Coronary artery (tissue), 2 donors: ENCODE data around the gene RICTOR.
"Not testable (repeated sequence)": the region's sequence is repeated elsewhere in the genome, so short reads cannot be mapped to it uniquely, and the experiment has no call there.

Experiments used
- DNase-seq: peaks from one replicate; pipeline ENCODE4 v3.0.0-alpha.2; 2017; ENCODE audit warnings: low spot score
- H3K27ac ChIP-seq, 2 donors: fragments of 200-600 bp; sonication (generic); one replicate each; pipeline ENCODE4 v1.5.1; 2016 to 2019
- H3K4me3 ChIP-seq: fragments of 200-600 bp; sonication (generic); 2 replicates; pipeline ENCODE4 v1.5.1; 2016; ENCODE audit warnings: mild to moderate bottlenecking, moderate library complexity
- TF ChIP-seq, protein P1 (sequence below): fragments of 200-600 bp; sonication (generic); IDR thresholded peaks from one replicate; pipeline ENCODE4 v1.5.1; 2019; ENCODE audit warnings: antibody characterized with exemption

Gene RICTOR

DNA sequence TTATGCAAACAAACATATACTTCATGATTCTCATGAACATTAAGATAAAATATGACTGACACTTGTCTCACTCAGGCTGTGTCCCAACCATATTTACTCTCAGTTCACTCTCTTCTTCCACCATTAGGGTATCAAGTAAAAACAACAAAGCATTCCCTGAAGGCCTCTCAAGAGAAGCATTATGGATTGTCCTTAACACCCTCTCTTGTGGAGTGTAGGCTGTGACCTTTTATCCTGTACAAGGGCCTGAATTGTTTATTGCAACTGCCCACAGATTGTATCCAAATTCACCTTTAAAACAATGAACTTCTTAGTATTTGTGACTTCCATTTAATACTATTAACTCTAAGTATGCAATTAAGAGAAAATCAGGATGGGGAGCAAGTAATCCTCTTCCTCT lies 78.1 kb downstream of the RICTOR start:
- H3K4me3 ChIP-seq: no peak overlapping the region
- TF ChIP-seq, protein P1, sequence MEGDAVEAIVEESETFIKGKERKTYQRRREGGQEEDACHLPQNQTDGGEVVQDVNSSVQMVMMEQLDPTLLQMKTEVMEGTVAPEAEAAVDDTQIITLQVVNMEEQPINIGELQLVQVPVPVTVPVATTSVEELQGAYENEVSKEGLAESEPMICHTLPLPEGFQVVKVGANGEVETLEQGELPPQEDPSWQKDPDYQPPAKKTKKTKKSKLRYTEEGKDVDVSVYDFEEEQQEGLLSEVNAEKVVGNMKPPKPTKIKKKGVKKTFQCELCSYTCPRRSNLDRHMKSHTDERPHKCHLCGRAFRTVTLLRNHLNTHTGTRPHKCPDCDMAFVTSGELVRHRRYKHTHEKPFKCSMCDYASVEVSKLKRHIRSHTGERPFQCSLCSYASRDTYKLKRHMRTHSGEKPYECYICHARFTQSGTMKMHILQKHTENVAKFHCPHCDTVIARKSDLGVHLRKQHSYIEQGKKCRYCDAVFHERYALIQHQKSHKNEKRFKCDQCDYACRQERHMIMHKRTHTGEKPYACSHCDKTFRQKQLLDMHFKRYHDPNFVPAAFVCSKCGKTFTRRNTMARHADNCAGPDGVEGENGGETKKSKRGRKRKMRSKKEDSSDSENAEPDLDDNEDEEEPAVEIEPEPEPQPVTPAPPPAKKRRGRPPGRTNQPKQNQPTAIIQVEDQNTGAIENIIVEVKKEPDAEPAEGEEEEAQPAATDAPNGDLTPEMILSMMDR: no peak
- no peak for DNase-seq
- no peak overlapping the region for H3K27ac ChIP-seq

DNA sequence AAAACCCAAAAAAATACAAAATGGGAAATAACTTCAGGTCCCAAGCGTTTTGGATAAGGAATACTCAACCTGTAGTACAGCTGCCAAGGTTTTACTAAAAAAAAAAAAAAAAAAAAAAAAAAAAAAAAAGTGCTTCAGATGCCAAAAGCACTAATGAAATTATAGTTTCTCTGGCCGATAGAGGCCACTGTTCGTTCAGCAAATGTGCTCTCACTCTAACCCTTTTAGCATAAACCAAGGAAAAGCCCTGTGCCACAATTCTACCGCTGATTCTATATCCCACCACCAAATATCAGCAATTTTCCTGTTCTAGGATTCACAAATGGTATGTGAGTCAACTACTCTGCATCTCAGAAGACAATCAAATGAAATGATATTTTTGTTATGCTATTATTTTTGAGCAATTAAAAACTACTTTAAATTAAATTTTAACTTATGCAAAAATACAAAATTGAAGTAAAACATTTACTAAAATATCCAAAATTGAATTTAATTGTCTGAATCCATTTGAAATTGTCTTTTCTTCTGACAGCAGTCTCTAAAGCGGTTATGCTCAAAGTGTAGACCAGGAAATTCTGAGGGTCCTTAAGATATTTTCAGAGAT lies 79.8 kb downstream of the RICTOR start:
- H3K27ac ChIP-seq: no peak overlapping the region
- no peak for DNase-seq
- H3K4me3 ChIP-seq: no peak overlapping the region
- TF ChIP-seq, protein P1: no peak

DNA sequence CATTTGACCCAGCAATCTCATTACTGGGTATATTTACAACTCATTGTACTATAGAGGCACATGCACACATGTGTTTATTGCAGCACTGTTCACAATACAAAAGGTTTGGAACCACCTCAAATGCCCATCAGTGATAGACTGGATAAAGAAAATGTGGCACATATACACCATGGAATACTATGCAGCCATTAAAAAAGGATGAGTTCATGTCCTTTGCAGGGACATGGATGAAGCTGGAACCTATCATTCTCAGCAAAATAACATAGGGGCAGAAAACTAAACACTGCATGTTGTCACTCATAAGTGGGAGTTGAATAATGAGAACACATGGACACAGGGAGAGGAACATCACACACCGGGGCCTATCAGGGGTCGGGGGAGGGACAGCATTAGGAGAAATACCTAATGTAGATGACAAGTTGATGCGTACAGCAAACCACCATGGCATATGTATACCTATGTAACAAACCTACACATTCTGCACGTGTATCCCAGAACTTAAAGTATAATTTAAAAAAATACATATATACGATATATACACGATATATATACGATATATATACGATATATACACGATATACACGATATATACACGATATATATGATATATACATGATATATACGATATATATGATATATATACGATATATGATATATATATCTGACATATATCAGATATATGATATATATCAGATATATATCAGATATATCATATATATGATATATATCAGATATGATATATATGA lies 84.1 kb downstream of the RICTOR start:
- H3K4me3 ChIP-seq, H3K27ac ChIP-seq, DNase-seq: not testable (repeated sequence)

DNA sequence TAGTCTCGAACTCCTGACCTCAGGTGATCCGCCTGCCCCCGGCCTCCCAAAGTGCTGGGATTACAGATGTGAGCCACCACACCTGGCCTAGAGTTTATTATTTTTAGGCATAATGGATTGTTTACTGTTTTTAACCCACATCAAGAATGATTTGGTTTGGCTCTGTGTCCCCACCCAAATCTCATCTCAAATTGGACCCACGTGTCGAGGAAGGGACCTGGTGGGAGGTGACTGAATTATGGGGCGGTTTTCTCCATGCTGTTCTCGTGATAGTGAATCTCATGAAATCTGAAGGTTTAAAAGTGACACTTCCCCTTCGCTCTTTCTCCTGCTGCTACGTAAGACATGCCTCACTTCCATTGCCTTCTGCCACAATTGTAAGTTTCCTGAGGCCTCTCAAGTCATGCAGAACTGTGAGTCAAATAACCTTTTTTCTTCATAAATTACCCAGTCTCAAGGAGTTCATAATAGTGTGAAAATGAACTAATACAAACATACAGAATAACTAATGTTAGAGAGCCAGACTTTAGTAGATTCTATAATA lies 88.2 kb downstream of the RICTOR start:
- H3K27ac ChIP-seq: no peak overlapping the region
- no peak for DNase-seq
- H3K4me3 ChIP-seq: no peak overlapping the region
- TF ChIP-seq, protein P1: no peak

DNA sequence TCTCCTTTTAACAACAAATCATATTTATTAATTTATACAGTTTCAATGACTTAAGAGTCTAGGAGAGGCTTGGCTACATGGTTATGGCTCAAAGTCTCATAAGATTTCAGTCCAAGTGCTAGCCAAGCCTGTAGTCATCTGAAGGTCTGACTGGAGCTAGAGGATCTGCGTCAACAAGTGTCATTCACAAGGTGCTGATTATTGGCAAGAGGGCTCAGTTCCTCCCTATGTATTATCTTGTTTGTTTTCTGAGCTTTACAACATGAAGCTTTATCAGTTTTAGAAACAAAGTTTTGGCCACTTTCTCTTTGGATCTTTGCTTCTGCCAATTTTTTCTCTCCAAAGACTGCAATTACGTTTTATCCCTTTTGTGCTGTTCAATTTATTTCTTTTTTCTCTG lies 94.7 kb downstream of the RICTOR start:
- TF ChIP-seq, protein P1: no peak
- no peak for DNase-seq
- Histone ChIP-seq H3K4me3 (no peak overlapping the region), H3K27ac (no peak overlapping the region)

DNA sequence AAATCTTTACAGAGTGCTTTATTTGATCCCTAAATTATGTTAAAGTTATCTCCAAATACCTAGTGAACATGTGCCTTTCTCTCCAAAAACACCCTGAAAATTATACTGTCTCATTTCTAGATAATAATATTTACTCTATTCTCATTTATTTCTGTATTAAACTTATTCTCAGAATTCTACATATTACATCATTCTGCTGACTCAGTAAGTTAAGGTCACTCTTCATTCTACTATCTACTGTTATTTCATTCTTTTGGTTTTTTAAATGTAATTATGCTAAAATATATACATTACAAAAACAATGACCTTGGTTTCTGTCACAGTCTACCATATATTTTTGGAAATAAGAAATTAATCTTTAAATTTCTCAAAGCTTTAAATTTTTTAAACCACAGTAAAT lies 96.2 kb downstream of the RICTOR start:
- TF ChIP-seq, protein P1: no peak
- no peak overlapping the region for H3K27ac ChIP-seq
- no peak for DNase-seq

DNA sequence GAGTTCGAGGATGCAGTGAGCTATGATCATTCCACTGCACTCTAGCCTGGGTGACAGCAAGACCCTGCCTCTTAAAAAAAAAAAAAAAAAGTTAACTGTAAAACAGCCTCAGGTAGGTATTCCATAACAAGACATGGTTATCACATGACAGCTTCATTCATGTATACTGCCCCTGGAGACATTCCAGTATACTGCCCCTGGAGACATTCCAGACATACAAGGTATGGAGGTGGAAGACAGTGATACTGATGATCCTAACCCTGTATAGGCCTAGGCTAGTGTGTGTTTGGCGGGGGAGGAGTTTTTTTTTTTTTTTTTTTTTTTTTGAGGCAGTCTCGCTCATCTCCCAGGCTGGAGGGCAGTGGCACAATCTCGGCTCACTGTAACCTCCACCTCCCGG lies 105.5 kb downstream of the RICTOR start:
- TF ChIP-seq, protein P1: no peak
- DNase-seq: no peak
- Histone ChIP-seq H3K4me3 (no peak overlapping the region), H3K27ac (no peak overlapping the region)

More for the DNA sequence above, 96.2 kb downstream of the RICTOR start:
- no peak overlapping the region for H3K4me3 ChIP-seq
